Colonic mucosa (tissue), 4 donors: ENCODE data around the gene SYTL3. TPM values are rescaled to one million over a fixed set of nuclear protein-coding genes. Genes with fewer than 3 reads are reported as not detected.

Source experiments
- DNase-seq: peaks from one replicate; pipeline ENCODE4 v3.0.0-alpha.2; 2020
- H3K27ac ChIP-seq: fragments of 200-600 bp; one replicate; pipeline ENCODE4 v1.8.0; 2021
- H3K27me3 ChIP-seq: fragments of 200-600 bp; one replicate; pipeline ENCODE4 v1.8.0; 2021
- H3K36me3 ChIP-seq: fragments of 200-600 bp; one replicate; pipeline ENCODE4 v1.8.0; 2021
- H3K4me1 ChIP-seq: fragments of 200-600 bp; one replicate; pipeline ENCODE4 v1.8.0; 2021; ENCODE audit warnings: mild to moderate bottlenecking
- H3K4me3 ChIP-seq: fragments of 200-600 bp; one replicate; pipeline ENCODE4 v1.8.0; 2021
- H3K9ac ChIP-seq, 2 donors: one replicate each; pipeline ENCODE4 v1.7.0; 2013; ENCODE audit warnings: control low read depth in 2 of 2, low read depth in 2 of 2, low read length in 2 of 2
- H3K9me3 ChIP-seq: fragments of 200-600 bp; one replicate; pipeline ENCODE4 v1.8.0; 2021
- intact Hi-C: fragments of 100-400 bp; cut with DNase I; formaldehyde crosslinking; loops from one replicate; pipeline ENCODE4 v1.14.1; 2022
- total RNA-seq, 2 donors: library from RNA; stranded (reverse); fragmentation: NEBNext Ultra II Directional in 1 of 2; extraction: Animal tissue kit (Norgen Biotek cat#: 25700) in 1 of 2; gene quantifications; one replicate each; pipeline ENCODE4 v1.2.1, GENCODE V29; 2021
- TF ChIP-seq, protein P1 (sequence below): fragments of 200-600 bp; IDR thresholded peaks from one replicate; pipeline ENCODE4 v1.8.0; 2022; ENCODE audit warnings: antibody characterized with exemption, mild to moderate bottlenecking
- donor health status: healthy.
- donor health status: DM: no; HTN: no; CAD: no.
- donor health status: DM: no; HTN: no; CAD: no.

Gene SYTL3
- total RNA-seq, 2 donors from 2014 or later: 1.1 to 3.1 TPM

DNA sequence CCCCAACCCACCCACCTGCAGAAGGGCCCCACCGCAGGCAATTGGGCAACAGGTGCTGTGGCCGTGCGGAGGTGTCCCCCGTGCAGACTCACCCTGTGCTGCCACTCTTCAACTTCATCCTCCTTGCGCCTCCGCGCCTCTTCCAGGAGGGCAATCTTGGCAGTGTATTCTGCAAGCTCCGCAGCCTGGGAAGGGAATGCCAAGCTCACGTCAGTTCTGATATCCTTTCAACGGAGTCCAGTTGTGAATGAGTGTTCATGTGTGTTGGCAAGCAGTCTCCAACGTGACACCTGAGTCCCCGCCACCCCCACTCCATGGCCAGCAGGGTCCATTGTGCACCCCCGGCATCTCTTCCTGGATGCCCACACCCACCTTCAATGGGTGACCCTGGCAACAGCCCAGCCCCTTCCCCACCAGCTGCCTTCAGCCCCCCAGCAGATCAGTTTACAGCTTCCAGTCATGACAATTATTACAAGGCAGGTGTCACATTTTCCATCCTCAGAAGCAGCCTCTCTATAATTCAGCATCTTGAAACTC, 119.4 kb downstream of the SYTL3 start:
- Histone ChIP-seq H3K9me3 (no peaks in the 10 kb centered on the region), H3K4me3 (no peak overlapping the region), H3K36me3 (peaks cover 42% of the 10 kb centered on the region), H3K9ac (no peak overlapping the region), H3K27me3 (no peaks in the 10 kb centered on the region), H3K27ac (no peak overlapping the region), H3K4me1 (peaks cover 13% of the 10 kb centered on the region)
- no peak for DNase-seq
- TF ChIP-seq, protein P1, sequence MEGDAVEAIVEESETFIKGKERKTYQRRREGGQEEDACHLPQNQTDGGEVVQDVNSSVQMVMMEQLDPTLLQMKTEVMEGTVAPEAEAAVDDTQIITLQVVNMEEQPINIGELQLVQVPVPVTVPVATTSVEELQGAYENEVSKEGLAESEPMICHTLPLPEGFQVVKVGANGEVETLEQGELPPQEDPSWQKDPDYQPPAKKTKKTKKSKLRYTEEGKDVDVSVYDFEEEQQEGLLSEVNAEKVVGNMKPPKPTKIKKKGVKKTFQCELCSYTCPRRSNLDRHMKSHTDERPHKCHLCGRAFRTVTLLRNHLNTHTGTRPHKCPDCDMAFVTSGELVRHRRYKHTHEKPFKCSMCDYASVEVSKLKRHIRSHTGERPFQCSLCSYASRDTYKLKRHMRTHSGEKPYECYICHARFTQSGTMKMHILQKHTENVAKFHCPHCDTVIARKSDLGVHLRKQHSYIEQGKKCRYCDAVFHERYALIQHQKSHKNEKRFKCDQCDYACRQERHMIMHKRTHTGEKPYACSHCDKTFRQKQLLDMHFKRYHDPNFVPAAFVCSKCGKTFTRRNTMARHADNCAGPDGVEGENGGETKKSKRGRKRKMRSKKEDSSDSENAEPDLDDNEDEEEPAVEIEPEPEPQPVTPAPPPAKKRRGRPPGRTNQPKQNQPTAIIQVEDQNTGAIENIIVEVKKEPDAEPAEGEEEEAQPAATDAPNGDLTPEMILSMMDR: no peak
- intact Hi-C loops: no loop called here

DNA sequence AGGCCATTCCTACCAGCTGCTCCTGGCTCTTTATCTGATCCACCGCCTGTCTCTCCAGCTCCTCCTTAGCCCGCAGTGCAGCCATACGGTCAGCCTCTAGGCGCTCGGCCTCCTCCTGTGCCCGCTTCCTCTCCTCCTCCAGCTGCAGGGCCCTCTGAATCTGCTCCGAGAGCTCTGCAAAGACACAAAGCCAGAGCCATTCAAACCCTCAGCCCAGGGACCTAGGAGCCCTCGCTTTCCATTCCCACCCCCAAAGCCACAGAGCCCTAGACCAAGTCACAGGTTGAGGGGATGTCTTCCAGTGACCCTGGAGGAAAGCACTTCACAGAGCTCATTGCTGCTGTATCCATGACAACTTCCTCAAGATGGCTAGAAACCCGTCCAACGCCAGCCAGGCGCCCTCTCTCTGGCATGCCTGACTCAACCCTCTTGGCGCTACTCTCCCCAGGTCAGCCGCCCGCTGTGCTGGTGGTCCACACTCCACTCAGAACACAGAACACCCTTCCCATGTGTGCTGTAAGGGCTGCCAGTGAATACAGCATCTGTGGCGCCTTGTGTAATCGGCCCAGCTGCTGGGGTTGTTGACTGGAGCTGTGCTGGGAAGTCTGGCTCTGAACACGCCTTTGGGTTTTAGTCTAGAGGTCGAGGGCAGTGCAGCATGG, 120.0 kb downstream of the SYTL3 start:
- TF ChIP-seq, protein P1: no peak
- no peak for DNase-seq
- no peaks in the 10 kb centered on the region for H3K9me3 ChIP-seq
- H3K4me1 ChIP-seq: peaks cover 13% of the 10 kb centered on the region
- no peaks in the 10 kb centered on the region for H3K27me3 ChIP-seq
- no peak overlapping the region for H3K27ac ChIP-seq
- peaks cover 42% of the 10 kb centered on the region for H3K36me3 ChIP-seq
- intact Hi-C loops: no loop called here
- no peak overlapping the region for H3K4me3 ChIP-seq
- no peak overlapping the region for H3K9ac ChIP-seq

DNA sequence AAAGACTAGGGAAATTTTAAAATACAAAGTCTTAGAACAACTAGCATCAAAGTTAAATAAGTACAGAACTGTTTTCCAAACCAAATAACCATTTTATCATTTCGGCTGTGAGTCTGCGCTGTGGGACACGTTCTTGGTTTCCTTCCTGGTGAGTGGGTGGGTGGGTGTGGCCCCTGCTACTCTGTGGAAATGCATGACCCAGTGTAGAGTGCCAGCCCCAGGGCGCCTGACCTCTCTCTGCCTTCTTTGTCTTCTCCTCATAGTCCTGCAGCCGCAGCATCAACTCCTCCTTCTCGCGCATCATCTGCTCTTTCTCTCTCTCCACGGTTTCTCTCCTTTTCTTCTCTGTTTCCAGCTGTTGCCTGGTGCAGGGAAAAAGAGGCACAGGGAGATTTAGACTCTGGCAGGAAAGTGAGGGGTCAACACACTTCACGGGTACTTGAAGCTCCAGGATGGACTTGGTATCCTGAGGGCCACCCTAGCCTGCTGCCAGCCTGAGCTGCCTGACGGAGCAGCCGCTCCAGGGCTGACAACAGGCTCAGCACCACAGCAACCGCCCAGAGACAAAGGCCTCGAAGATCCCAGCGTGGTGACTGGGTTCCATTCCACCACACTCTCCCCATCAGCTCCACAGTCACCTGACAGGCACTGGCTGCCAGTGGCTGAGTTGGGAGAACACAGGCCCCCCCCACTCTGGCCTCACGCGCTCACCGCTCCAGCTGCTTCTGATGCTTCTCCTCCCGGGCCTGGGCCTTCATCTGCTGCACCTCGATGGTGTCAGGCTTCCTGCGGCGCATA, 120.9 kb downstream of the SYTL3 start:
- no peak overlapping the region for H3K4me3 ChIP-seq
- DNase-seq: no peak
- H3K27ac ChIP-seq: no peak overlapping the region
- H3K4me1 ChIP-seq: peaks cover 13% of the 10 kb centered on the region
- no peaks in the 10 kb centered on the region for H3K9me3 ChIP-seq
- TF ChIP-seq, protein P1: no peak
- peaks cover 42% of the 10 kb centered on the region for H3K36me3 ChIP-seq
- H3K27me3 ChIP-seq: no peaks in the 10 kb centered on the region
- no peak overlapping the region for H3K9ac ChIP-seq
- intact Hi-C loops: no loop called here

DNA sequence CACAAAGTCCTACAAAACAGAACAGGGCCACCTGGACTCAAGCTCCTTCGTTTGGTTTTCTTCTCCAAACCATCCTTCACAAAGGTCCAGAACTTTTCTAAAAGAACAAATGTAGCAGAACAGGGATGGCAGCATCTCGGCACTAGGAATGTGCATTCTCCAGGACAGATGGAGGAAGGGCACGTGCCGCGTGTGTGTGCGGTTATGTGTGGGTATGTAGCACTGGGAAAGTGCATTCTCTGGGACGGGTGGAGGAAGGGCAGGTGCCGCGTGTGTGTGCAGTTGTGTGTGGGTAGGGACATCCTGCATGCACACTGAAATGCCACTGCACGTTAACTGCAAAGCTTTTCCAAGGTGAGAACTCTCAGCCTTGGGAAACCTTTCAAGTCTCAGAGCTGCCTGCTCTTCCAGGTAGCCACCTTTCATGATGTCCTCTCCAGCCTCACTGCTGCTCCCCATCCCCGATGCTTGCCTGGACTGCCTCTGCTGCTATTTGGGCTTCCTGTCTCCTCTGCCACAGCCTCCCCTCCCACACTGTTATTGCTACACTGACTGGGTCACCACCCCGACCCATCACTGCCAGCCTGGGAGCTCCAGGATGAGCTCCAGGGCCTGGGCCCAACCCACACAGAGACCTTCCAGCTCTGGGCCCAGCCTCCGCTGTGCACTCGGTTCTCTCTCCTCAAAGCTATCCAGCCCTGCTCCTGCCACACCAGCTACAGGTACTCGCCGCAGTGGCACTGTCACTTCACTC, 121.7 kb downstream of the SYTL3 start:
- peak overlapping the region in 1 of 2 donors; percentile 83 for H3K9ac ChIP-seq
- no peak overlapping the region for H3K4me3 ChIP-seq
- no peaks in the 10 kb centered on the region for H3K9me3 ChIP-seq
- H3K27ac ChIP-seq: no peak overlapping the region
- no peaks in the 10 kb centered on the region for H3K27me3 ChIP-seq
- intact Hi-C loops: no loop called here
- H3K36me3 ChIP-seq: peaks cover 42% of the 10 kb centered on the region
- no peak for DNase-seq
- TF ChIP-seq, protein P1: no peak
- H3K4me1 ChIP-seq: peaks cover 13% of the 10 kb centered on the region

DNA sequence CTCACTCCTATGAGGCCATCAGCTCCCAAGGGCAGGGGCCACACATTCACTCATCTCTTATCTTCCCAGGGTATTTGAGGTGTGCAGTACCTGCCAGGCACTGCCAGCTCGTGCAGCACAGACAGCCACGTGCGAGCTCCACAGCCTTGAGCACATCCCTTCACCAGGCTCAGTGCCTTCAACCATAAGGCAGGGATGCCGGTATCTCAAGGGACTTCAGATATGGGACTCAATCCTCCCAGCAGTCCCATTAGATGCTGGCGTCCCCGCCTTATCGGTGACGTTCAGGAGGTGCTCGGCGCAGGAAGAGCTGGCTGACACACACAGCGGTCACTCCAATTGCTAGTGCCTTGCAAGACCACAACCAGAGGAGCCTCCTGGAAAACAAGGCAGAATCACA, 122.3 kb downstream of the SYTL3 start:
- H3K9ac ChIP-seq: peak overlapping the region in 1 of 2 donors; percentile 83

More for the DNA sequence above, 122.3 kb downstream of the SYTL3 start:
- DNase-seq: no peak
- TF ChIP-seq, protein P1: no peak
- Histone ChIP-seq H3K36me3 (peaks cover 42% of the 10 kb centered on the region), H3K4me3 (no peak overlapping the region), H3K27ac (peak overlapping the region; percentile 81), H3K4me1 (peaks cover 13% of the 10 kb centered on the region), H3K9me3 (no peaks in the 10 kb centered on the region), H3K27me3 (no peaks in the 10 kb centered on the region)
- intact Hi-C loops: no loop called here
